GM19099 (cell line): Measurements from ENCODE around the gene CST9L.

Experiments used
- POLR2A ChIP-seq: IDR thresholded peaks from 3 replicates; pipeline ENCODE4 v1.6.1; 2011; ENCODE audit warnings: low read depth; ENCODE audit not compliant: insufficient read length; ENCODE audit errors: extremely low read depth

CST9L gene, protein sequence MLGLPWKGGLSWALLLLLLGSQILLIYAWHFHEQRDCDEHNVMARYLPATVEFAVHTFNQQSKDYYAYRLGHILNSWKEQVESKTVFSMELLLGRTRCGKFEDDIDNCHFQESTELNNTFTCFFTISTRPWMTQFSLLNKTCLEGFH

DNA sequence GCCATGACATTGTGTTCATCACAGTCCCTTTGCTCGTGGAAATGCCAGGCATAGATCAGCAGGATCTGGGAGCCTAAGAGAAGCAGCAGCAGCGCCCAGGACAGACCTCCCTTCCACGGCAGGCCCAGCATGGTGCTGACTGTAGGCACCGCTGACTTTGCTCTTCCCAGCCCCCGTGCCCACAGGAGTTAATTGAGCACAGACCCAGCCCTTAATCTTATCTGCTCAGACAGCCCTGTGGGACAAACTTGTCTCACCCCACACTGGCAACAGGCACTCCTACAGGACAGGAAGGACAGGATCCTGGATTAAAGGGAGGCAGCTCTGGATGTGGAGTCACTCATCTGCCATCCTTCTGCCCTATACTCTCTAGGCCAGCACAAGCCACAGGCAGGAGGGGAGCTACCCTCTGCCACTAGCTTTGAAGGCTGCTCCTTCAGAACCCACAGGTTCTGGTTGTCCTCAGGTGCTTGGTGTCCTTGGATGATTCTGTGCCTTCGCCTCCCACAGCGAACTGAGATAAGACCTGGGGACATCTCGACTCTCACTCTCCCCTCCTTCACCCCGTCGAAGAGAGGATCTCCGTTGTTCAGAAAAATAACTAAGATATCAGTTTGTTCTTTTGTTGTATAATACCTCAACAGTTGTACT is at the start of gene CST9L:
Gene CST9L (minus strand): TSS at position 165 of the 651 bp plus-strand sequence. CDS start 34 bp downstream, at position 131.
- no peak for TF ChIP-seq POLR2A

DNA sequence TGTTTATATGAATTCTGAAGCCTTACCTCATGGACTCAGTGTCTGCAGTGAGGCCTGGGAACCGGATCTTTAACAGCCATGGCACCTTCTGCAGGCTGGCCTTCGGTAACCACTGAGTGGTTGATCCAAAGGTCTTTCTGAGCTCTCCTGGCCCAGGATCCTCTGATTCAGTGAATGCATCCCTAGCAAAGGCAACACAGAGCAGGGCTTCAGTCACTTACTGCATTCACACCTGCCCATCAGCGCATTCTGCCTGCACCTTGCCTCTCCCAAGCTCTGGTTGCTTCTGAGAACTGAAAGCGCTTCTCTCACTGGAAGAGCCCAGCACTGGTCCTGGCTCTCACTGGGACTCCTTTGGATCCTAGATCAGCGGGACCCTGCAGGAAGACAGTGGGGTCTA is 45.9 kb upstream of the CST9L start:
- no peak for TF ChIP-seq POLR2A

DNA sequence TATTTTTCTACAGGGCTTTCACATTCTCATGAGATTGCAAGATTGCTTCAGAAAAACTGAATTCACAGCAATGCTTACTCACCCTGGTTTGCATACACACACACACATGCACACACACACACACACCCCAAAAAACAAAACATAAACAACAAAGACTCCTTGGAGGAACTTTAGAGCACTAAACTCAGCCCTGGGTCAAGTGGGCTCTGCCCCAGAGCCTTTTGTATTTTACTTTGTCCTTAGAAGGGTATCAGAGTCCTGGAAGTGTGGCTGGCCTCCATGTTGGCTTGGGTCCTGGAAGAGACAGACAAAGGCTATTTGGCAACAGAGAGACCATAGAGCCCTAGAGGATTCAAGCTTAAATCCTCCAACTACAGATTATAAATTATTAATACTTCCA is 45.4 kb upstream of the CST9L start:
- no peak for TF ChIP-seq POLR2A

DNA sequence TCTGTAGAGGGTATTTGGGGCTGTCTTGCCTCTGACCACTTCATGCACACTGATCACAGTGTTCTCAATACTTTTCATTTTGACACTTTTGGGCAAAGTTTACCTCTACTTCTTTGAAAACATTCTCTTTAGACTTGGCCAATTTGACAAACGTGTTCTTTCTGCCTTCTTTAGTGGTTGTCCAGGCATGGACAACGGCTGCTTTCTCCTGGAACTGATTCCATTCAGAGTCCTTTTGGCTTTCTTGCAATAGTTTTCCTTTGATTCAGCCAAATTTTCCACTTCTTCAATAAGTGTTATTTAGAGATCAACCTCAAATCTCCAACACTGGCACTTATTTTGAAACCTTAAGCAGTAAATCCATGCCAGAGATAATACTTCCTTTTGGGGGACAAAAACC is 44.1 kb upstream of the CST9L start:
- TF ChIP-seq POLR2A: no peak

DNA sequence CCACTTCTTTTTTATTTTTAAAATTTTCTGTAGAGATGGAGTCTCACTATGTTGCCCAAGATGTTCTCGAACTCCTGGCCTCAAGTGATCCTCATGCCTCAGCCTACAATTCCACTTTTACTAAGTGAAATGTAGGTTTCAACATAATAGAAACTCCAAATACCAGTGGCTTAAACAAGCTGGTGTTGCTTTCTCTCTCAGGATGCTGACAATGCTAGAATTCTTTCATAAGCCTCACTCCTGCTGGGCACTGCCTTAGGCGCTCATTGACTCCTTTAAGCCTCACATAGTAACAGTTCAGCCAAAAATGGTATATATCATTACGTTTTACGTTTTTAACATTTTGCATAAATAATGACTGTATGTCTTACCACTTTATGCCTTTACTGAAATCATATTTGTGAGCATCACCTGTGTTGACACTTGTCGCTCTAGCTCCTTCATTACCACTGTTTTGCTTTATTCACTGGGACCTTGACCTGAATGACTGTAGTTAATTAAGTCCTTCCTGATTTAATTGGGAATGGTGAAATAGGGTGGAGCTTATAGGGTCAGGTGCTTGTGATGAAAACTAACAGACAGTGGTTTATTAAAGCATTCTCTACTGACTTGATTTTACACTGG is 41.3 kb upstream of the CST9L start:
- no peak for TF ChIP-seq POLR2A

DNA sequence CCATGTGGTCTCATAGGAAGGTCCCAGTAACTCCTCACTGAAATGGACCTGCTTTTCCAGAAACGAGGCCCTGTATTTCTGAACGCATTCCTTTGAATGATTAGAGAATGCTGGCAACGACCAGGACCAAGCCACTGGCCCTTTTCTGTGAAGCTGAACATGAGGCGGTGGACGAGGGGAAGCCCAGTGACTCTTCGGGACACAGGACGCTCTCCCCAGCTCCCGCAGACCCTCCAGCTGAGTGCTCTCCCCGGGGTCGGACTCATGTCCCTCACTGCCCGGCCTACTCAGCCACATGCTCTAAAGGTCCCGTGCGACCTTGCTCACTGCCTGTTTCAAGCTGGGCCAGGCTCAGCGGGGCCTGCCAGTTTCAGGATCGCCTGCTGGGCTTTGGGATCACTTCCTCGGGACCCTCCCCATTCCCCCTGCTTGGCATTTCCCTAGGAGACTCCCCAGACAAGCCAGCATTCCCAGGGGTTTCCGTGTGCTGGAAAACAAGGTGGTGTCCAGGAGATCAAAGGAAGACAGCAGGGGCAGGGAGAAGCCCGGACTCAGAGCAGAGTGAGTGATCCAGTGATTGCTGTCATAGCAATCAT is 40.1 kb upstream of the CST9L start:
- TF ChIP-seq POLR2A: no peak

DNA sequence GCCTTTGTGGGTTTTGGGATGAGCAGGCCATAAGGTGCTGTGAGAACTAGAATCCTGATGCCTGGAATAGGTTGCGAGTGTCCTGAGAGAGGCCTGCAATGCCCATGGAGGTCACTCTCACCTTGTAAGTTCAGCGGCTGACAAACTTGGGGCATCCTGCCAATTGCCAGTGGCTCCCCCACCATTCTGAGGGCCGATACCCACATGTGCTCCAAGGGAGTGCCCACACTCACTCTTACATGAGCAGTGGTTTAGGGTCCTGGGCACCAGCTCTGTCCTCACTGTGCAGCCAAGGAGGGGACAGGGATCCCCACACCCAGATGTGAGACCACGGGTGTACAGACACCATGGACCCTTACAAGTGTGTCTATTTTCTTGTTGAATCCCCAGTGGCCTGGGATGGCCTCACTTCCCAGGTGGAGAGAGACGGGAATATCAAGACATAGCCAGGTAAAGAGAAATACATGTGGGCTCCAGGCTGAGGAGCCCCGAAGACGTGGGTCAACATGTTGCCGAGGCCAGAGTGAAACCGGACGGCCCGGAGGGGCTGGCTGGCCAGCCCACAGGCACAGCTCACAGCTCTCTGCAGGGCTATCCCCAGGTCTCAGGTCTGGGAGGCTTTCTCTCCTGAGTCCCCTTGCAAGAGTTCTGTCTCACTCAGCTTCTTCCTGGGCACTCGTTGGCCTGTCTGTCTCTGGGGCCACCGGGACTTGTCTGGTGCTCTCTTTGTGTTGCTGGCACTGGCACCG is 39.4 kb upstream of the CST9L start:
- no peak for TF ChIP-seq POLR2A

DNA sequence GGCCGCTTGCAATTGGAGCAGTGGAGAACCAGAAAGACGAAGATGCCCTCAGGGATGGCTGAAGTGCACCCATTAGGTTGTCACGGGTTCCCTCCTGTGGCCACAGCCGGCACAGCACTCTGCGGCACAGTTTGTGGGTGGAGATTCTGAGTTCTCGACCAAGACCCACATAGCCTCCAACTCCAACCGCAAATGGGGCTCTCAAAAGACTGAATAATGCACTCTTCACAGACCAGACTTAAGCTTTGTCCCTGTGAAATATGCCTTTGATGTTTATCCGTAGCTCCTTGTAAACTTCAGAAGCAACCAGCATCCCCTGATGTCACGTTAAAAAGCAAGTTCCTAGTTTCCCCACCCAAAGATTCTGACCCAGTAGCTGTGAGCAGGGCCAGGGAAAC is 38.4 kb upstream of the CST9L start:
- no peak for TF ChIP-seq POLR2A

DNA sequence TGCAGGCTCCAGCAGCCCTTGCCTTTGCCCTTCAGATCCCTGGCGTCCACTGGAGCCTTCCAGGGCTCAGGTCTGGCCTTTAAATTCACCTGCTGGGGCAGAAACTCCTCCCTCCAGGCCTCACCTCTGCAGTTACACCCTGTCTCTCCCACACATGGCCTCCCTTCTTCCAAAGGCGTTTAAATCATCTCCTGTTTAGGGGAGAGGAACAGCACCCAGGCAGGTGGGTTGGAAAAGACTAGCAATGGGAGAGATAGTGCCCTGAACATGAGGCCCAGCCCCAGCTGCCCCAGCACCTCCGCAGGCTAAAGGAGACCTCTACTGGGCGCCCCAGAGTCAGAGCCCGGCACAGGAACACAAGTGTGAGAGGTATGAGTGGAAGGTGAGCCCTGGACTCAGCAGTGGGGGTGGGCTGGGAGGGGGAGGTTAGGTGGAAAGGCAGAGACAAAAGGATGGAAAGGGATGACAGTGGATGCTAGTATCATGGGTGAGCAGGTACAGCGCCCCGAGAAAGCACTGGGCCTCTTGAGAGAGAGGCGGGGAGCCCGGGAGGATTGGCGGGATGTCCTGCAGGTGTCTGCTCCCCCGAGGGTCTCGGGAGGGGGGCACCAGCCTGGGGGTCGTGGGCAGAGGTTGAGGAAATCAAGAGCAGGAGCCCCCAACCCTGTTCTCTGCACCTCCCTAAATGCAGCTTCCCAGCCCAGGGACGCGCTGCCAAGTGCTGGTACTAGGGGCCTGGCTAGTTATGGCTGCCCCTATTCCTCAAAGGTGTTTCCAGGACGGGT is 37.8 kb upstream of the CST9L start, which contains the start of gene CST9:
Gene CST9 (minus strand): TSS at position 51 of the 785 bp plus-strand sequence. CDS start 53 bp downstream, outside the sequence.
- TF ChIP-seq POLR2A: no peak

DNA sequence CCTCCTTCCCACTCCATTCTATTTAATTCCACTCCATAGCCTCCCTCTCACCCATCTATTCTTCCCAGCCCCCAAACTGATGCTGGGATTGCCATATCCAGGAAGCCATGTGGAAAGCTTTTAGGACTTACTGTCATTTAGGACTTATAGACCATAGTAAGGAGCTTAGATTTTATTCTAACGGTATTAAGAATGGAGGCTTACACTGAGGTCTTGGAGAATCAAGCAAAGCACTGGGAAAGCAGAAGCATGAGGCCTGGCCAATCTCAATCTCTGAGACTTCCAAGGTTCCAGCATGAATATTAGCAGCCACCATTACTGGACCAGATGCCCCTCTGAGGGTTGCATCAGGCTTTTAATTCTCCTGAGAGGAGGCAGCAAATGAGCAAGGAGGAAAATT is 36.0 kb upstream of the CST9L start:
- TF ChIP-seq POLR2A: no peak

DNA sequence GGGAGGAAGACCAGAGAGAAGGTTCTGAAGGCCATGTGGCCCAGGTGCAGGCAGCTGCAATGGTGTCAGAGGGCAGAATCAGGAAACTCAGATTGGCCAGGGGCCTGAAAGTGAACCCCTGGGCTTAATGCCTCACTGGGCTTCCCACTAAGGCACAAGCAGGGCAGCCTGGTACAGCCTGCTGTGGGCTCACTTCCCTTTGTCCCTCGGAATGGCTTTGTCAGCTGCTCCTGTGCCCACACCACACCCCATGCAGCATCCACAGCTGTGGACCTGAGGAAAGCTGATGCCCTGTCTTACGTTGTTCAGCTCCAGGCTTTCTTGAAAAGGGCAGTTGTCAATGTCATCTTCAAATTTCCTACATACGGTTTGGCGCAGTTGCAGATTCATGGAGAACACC is 35.0 kb upstream of the CST9L start:
- TF ChIP-seq POLR2A: no peak

DNA sequence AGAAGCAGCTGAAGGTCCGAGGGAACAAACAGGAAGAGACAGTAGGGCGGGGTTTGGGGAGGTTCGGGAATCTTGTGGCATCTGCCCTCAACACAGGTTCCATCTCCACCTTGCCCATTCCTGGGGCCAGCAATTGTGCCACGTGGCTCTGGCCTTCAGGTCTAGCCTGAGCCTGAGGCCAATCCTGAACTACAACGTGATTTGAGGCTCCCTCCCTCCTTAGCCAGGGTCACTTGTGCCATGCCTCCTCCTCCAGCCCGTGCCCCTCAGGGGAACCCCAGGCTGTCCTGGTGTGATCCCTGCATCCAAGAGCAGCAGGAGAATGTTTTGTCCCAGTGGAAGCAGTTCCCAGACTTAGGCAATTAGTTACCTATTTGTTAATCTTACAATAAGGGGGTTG is 34.4 kb upstream of the CST9L start:
- TF ChIP-seq POLR2A: no peak

DNA sequence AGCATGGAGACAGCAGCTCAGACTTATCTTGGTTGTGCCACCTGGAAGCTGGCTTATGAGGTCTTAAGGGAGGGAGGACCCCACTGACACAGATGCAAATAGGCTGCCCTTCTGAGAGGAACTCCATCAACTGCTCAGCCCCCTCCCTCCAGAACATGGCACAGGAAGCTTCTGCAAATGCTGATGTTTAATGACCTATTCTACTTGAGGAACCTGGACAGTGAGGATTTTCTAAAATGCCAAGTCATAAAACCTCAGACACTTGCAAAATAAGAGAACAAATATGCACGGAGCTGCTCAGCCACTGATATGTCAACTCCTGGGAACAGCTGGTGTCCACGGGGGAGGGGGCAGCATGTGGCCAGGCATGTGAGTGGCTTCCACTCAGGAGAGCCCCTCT is 34.0 kb upstream of the CST9L start:
- TF ChIP-seq POLR2A: no peak

DNA sequence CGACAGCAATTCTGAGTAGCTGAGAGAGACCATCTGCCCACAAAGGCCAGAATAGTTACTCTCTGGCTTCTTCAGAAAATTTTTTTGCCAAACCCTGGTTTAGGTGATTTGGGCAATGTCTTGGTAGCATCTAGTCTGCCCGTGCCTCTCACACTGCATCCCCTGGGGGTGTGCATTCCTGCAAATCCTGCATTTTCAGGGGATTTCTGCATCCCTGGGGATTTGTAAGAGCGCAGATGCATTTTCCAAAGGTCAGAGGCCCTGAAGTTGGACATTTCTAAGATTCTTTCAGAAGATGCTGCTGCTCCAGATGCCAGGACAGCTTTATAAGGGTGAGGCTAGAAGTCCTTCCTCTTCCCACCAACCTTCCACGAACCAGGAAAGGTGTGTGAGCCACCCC is 33.4 kb upstream of the CST9L start:
- TF ChIP-seq POLR2A: no peak
